Activated gamma-delta T cell (primary cell): Measurements from ENCODE around the gene SLBP.
A peak's percentile ranks its signal among the peaks of the same experiment; 100 is the strongest.

Experiments
- DNase-seq: peaks from one replicate; lab custom pipeline; 2025; lab: John Stamatoyannopoulos, UW
- total RNA-seq, 2 donors: gene quantifications; one replicate each; lab custom pipeline; 2026; lab: John Stamatoyannopoulos, UW

Gene SLBP
- total RNA-seq = 52.2 to 78.7 reads per million in 2 donors

DNA sequence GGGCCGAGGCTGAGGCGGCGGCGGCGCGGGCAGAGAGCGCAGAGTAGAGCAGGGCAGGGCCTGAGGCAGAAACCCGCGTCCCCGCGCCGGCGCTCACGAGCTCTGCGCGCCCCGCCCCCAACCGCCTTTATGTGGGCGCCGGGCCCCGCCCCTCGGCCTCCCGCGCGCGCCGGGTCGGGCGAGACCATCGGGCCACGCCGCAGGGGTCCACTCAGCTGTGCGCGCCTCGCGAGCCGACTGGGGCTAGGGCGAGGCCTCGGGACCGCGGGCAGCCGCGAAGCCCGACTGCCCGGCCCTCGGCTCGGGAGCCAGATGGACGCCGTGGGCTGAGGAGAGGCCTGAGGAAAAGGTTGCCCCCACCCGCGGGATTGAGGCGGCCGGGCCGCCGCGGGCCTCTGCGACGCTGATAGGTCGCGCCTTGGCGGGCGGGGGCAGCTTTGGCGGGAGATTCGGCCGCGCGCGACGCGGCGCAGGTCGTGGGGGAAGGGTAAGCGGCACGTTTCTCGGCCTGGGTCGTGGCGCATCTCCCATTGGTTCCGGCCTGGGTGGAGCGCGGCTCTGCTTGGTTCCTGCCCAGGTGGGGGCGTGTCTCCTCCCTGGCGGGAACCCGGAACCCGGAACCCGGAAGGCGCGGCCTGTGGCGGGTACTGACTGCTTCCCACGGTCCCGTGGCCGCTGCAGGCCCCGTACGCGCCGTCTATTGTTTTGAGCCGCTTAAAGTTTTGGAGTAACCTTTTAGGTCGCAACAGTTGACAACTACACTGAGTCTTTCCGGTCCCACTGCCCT is at the start of gene SLBP:
Gene SLBP (minus strand): TSS at position 104 of the 787 bp plus-strand sequence. CDS start 131 bp downstream, outside the sequence.
- DNase-seq = peak; percentile 95

- DNase-seq = no peak
Observed at GRCh38 chr4:1761130-1761689, 49.1 kb upstream of the SLBP start.

GRCh38 chr4:1760521-1761071 is 48.5 kb upstream of the SLBP start:
- DNase-seq = no peak

DNA sequence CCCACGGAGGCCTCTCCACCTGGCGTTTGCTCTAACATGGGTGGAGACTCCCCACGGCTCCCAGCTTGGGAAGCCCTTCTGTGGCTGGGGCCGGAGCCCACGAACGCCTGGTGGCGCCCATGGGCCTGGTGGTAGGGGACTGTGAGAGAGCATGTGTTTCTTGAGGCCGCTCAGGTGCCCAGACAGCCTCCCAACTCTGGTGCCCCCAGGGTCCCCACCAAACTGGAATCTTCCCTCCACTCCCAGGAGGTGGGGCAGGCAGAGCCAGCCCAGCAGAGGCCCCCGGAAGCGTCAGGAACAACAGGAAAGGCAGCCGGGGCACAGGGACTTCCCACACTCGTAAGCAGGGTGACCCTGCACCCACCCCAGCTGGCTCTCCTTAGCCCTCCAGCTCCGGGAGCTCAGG is 47.7 kb upstream of the SLBP start:
- no peak for DNase-seq

- no peak for DNase-seq
Observed at GRCh38 chr4:1759170-1759817, 47.2 kb upstream of the SLBP start.

GRCh38 chr4:1758306-1759121 is 46.4 kb upstream of the SLBP start:
- DNase-seq = no peak

GRCh38 chr4:1757836-1758235 is 45.7 kb upstream of the SLBP start:
- no peak for DNase-seq

DNA sequence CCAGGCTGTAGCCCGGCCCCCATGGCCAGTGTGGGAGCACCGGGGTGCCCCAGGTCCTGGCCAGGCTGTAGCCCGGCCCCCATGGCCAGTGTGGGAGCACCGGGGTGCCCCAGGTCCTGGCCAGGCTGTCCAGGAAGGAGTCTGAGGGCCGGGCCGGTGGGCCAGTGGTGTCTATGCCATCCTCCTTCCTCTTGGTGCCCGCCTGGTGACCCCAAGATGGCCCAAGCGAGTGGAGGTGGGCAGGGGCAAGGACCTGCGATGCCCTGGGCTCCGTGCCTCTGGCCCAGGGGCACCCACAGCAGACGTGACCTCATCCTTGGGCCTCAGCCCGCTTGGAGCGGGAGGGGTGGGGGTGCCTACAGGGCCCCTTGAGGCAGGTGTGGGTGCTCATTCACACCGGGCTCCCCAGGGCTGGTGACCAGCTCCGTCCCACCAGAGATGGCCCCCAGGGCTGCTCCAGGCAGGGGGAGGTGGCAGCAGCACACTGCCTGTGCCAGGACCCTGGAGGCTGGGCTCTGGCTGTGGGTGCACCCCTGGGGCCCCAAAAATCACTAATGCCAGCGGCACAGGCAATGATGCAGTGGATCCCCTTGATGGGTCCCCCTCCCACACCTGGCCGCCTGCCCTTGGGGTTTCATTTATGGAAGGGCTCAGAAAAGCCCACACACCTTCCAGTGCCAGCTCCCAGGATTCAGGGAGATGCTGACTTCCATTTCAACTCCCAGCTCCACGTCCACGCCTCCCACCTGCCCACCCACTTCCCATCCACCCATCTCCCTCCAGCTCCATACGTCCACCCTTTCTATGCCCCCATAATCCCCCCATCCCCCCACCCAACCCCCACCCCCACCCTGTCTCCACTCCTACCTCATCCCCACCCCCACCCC is 45.0 kb upstream of the SLBP start:
- DNase-seq = no peak

GRCh38 chr4:1756079-1756478 is 44.0 kb upstream of the SLBP start:
- DNase-seq = no peak

- DNase-seq = no peak
Observed at GRCh38 chr4:1755297-1755696, 43.2 kb upstream of the SLBP start.

- no peak for DNase-seq
Observed at GRCh38 chr4:1754336-1754735, 42.2 kb upstream of the SLBP start.

DNA sequence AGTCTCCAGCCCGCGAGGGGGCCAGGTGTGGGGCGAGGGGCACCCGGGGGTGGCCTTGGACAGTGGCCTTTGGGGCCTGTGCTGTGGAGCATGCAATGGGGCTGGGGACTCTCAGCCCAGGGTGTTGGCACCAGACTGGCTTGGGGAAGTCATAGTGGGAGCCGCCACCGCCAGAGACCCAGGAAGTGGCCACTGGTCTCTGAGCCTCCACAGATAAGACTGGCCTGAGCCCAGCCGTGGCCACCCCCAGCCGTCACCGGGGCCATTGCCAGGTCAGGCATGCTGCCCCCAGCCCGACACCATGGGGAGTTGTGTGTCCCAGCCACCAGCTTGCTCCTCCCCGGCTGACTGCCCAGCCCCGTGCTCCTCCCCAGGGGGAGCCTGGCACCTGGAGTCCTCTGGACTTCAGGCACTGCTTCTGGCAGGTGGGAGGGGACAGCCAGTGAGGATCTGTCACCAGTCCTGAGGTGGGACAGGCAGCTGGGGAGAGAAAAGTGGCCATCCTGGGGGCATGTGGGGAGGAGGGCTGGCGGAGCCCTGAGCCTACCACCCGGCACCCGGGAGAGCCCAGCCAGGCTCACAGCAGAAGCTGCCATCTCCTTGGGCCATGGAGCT is 41.7 kb upstream of the SLBP start:
- DNase-seq = no peak

- no peak for DNase-seq
Observed at GRCh38 chr4:1753294-1753696, 41.2 kb upstream of the SLBP start.

DNA sequence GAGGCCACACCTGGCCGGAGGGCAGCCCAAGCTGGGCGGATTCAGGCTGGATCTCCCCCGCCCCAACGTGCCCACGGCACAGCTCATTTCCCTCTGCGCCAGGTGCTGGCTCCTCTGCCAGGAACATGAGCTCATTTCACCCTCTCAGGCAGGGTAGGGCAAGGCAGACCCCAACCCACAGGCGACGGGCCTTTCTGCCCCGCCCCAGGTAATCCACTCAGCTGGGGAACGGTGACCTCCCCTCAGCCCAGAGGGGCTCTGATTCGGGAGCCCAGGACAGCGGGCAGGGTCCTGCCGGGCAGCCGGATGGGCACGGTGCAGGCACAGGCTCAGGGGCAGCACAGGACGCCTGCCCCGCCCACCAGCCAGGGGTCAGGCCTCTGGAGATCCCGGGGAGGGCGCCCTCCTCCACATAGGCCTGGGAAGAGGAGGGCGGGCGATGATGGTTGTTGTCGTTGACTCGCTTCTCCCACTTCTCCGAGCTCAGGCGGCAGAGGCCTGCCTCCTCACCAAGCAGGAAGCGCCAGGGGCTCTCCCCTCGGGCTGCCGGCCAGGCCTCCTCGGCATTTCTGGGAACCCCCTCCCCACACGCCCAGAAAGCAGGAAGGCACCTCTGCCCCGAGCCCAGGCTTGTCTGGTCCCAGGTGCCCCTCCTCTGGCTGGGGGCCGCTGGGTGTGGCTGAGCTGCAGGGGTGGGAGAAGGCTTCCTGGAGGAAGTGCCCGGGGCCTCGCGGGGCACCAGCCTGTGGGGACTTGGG is 40.3 kb upstream of the SLBP start:
- DNase-seq = no peak

DNA sequence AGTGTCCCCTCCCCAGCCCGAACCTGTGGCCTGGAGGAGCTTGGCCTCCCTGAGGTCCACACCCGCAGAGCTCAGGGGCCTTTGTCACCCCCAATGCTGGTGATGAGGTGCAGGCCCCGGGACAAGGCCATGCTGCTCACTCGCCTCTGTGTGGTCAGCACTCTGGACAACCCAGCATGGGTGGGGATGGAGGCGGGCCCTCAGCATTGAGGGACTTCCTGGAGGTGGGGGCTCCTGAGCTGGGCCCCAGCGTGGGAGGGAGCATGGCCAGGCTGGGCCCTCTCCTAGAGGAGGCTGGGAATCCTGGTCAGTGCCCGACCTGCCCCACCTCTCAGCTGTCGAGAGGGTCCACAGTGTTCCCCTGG is 39.8 kb upstream of the SLBP start:
- no peak for DNase-seq

- no peak for DNase-seq
Observed at GRCh38 chr4:1751155-1751918, 39.2 kb upstream of the SLBP start.

DNA sequence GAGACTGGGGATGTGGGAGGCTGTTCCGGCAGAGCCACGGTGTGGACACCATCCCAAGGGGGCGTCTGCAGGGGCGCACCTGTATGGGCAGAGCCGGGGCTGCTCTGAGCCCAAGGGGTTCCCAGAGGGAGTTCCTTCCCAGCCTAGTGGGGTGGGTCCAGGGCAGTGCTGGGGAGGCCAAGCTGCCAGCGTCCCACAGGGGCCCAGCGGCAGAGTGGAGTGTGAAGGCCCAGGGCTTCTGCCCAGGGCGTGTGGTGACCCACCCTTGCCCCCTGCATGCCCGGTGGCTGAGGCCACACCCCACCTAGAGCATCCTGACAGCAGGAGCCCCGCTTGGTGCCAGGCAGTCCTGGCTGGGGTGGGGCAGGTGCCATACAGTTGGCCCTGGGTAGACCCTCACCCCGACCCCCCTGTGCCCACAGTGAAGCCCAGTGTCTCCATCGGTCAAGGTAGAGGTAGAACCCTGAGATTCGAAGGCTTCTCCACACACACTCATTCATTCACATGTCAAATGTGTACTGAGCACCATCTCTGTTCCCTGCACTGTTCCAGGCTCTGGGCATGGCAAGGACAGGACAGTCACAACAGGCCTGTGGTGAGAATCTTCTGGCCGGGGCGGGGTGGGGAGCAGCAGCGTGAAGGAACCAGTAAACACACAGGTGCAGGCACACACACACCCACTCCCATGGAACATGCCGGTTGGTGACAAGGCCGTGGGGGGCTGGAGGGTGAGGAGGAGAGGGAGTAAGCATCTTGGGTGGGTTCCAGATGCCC is 38.4 kb upstream of the SLBP start:
- no peak for DNase-seq

DNA sequence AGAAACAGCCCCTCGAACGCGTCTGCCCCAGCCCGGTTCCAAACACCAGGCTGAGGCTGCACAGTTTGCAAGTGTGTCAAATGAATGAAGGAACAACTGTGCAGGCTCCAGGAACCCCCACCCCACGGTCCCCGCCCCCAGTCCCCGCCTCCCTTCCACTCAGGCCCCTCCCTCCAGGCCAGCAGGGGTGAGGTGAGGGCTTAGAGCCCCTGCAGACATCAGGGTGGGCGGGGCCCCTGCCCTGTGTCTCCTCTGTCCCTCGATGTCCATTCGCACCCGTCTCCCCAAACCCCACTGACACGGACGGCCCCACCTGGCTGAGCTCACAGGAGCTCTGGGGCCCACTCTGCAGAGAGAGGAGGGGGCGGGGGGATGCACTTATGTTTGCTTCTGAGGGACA is 37.7 kb upstream of the SLBP start:
- DNase-seq = no peak
